ENCODE measurements around the gene FOXN4.

FOXN4 gene

GRCh38 chr12:109273354-109273753, 35.7 kb downstream of the FOXN4 start:
- TF ChIP-seq CTCF (IDR thresholded peaks at IDR 0.05; ENCODE audit: low read depth, low read length), result no peak
- no peak overlapping the region for H3K4me3 ChIP-seq (ENCODE audit: low read depth, low read length)

DNA sequence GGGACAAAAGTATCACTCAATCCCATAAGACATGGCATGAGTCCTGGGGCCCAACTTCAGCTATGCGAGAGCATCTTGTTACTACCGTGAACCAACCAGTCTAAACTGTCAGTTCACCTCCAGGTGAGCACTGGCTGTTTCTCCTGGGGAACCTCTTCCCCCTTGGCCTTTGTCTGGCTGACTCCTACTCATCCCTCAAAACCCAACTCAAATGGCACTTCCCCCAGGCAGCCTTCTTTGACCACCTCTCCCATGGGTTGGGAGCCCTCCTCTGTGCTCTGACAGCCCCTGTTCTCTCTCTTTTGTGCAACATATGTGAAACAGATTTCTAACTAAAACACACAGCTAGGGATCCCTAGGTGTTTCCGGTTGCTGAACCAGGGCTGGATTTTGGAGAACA, 37.7 kb downstream of the FOXN4 start:
- no peak for TF ChIP-seq CTCF (IDR thresholded peaks at IDR 0.05; ENCODE audit: low read depth, low read length)

GRCh38 chr12:109270494-109270893, 38.6 kb downstream of the FOXN4 start:
- H3K4me3 ChIP-seq (ENCODE audit: low read depth, low read length), result no peak overlapping the region
- TF ChIP-seq CTCF (IDR thresholded peaks at IDR 0.05; ENCODE audit: low read depth, low read length), result no peak

More for the DNA sequence above, 37.7 kb downstream of the FOXN4 start:
- H3K4me3 ChIP-seq (ENCODE audit: low read depth, low read length), result no peak overlapping the region

DNA sequence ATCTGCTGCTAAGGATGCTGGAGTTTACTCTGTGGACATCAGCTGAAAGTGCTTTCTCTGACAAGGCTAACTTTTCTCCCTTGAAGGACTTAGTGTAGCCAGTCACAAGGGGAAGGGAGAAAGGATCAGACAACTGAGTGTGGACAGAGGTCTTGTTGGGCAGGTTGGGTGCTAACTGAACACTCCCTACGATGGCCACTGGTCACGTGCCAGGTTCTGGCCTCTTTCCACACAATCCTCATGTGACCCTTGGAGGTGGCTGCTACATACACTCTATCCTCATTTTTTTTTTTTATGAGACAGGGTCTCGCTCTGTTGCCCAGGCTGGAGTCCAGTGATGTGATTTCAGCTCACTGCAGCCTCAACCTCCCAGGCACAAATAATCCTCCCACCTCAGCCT, 39.7 kb downstream of the FOXN4 start:
- no peak for TF ChIP-seq CTCF (IDR thresholded peaks at IDR 0.05; ENCODE audit: low read depth, low read length)
- H3K4me3 ChIP-seq (ENCODE audit: low read depth, low read length), result no peak overlapping the region

- TF ChIP-seq CTCF (IDR thresholded peaks at IDR 0.05; ENCODE audit: low read depth, low read length), result no peak
- H3K4me3 ChIP-seq (ENCODE audit: low read depth, low read length), result no peak overlapping the region
Measured at GRCh38 chr12:109268896-109269295, 40.2 kb downstream of the FOXN4 start.

- no peak for TF ChIP-seq CTCF (IDR thresholded peaks at IDR 0.05; ENCODE audit: low read depth, low read length)
- no peak overlapping the region for H3K4me3 ChIP-seq (ENCODE audit: low read depth, low read length)
Measured at GRCh38 chr12:109267361-109267760, 41.7 kb downstream of the FOXN4 start.

- no peak for TF ChIP-seq CTCF (IDR thresholded peaks at IDR 0.05; ENCODE audit: low read depth, low read length)
- H3K4me3 ChIP-seq (ENCODE audit: low read depth, low read length), result no peak overlapping the region
Measured at GRCh38 chr12:109266106-109266879, 42.8 kb downstream of the FOXN4 start.
